Caco-2 (cell line): ENCODE measurements around the gene OR10J4. TPM values are rescaled to one million over a fixed set of nuclear protein-coding genes. Genes with fewer than 3 reads are reported as not detected.

Experiments used
- BruUV-seq: library from RNA; stranded (reverse); fragments of 400-500 nt; replicated peaks from 2 replicates; lab custom pipeline; 2021; lab: Mats Ljungman, UMichigan
- CTCF ChIA-PET: fragments of 300-600 bp; sonication (Branson Sonifier 250); formaldehyde crosslinking; loops from one replicate; lab custom pipeline; 2022; ENCODE audit warnings: antibody characterized with exemption; lab: Charles Lee
- POLR2A ChIA-PET: fragments of 300-600 bp; sonication (Branson Sonifier 250); formaldehyde crosslinking; loops from one replicate; lab custom pipeline; 2022; ENCODE audit warnings: antibody characterized with exemption; lab: Charles Lee
- DNase-seq, 2 experiments: peaks; one replicate each; pipeline versions ENCODE4 v3.0.0 to v3.0.0-alpha.2; 2020 to 2022
- H3K27me3 ChIP-seq: replicated peaks from 2 replicates; pipeline ENCODE4 v1.6.0; 2011; ENCODE audit warnings: low read length; ENCODE audit not compliant: control insufficient read depth, insufficient read depth
- H3K36me3 ChIP-seq: 2 replicates; pipeline ENCODE4 v1.5.1; 2011; ENCODE audit warnings: low read length; ENCODE audit not compliant: control insufficient read depth, insufficient read depth
- H3K4me1 ChIP-seq: fragments of 250-450 bp; sonication (Bioruptor Pico); 2 replicates; pipeline ENCODE4 v1.5.1; 2020; ENCODE audit warnings: mild to moderate bottlenecking
- H3K4me3 ChIP-seq: 2 replicates; pipeline ENCODE4 v1.5.1; 2011; ENCODE audit warnings: low read depth, mild to moderate bottlenecking, control low read depth, low read length
- H3K9me3 ChIP-seq: fragments of 250-450 bp; sonication (Bioruptor Pico); 2 replicates; pipeline ENCODE4 v1.5.1; 2020; ENCODE audit warnings: mild to moderate bottlenecking, moderate library complexity
- H3K27ac Mint-ChIP-seq: one replicate; pipeline ENCODE4 v1.8.0; 2022; ENCODE audit warnings: mixed read lengths; ENCODE audit not compliant: unreplicated experiment
- H3K27me3 Mint-ChIP-seq: one replicate; pipeline ENCODE4 v1.8.0; 2022; ENCODE audit warnings: mixed read lengths; ENCODE audit not compliant: insufficient read depth, unreplicated experiment
- H3K36me3 Mint-ChIP-seq: one replicate; pipeline ENCODE4 v1.8.0; 2022; ENCODE audit warnings: mild to moderate bottlenecking, mixed read lengths; ENCODE audit not compliant: insufficient read depth, unreplicated experiment
- H3K4me1 Mint-ChIP-seq: one replicate; pipeline ENCODE4 v1.8.0; 2022; ENCODE audit warnings: low read depth, mixed read lengths; ENCODE audit not compliant: unreplicated experiment
- H3K4me3 Mint-ChIP-seq: one replicate; pipeline ENCODE4 v1.8.0; 2022; ENCODE audit warnings: mild to moderate bottlenecking, moderate library complexity, mixed read lengths; ENCODE audit not compliant: unreplicated experiment
- H3K9me3 Mint-ChIP-seq: one replicate; pipeline ENCODE4 v1.8.0; 2022; ENCODE audit warnings: mixed read lengths; ENCODE audit not compliant: unreplicated experiment
- intact Hi-C: fragments of 100-400 bp; cut with micrococcal nuclease; formaldehyde crosslinking; loops from one replicate; pipeline ENCODE4 v1.10.0; 2022; ENCODE audit not compliant: unreplicated experiment
- total RNA-seq: library from RNA; stranded (reverse); gene quantifications from 2 replicates; pipeline ENCODE4 v1.2.3, GENCODE V29; 2022
- TF ChIP-seq, protein P1 (sequence below), 2 experiments: fragments of 200-600 bp in 1 of 2; IDR thresholded peaks; 1 replicate in 1 of 2; 2 replicates in 1 of 2; pipeline versions ENCODE4 v1.5.1 to v1.8.0; 2011 to 2022; ENCODE audit warnings: antibody characterized with exemption in 1 of 2, control low read depth in 1 of 2, inconsistent platforms in 1 of 2, low read depth in 1 of 2, low read length in 1 of 2, mild to moderate bottlenecking in 1 of 2, moderate library complexity in 1 of 2; ENCODE audit not compliant: insufficient read depth in 1 of 2, severe bottlenecking in 1 of 2, unreplicated experiment in 1 of 2

The OR10J4 gene
- total RNA-seq, 1 experiment from 2014 or later, result not detected

DNA sequence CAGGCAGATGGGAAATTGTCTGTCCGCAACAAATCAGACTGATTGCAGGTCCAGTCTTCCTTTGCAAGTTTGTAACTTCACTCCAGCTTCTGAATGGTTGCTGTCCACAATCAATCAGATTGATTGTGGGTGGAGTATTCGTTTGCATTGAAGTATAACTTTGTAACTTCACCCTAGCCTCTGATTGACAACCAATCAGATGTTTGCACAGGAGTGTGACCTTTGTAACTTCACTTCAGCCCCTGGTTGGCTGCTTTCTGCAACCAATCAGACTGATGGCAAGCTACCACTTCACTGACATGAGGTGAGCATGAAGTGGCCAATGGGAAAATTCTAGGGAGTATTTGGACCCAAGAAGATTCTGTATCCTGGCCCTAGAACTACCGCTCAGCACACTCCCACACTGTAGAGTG lies 33.2 kb downstream of the OR10J4 start:
- no peaks in the 10 kb centered on the region for H3K36me3 Mint-ChIP-seq
- no peaks in the 10 kb centered on the region for H3K4me1 Mint-ChIP-seq
- H3K4me3 ChIP-seq, result no peak overlapping the region
- POLR2A ChIA-PET, result no interaction called here
- intact Hi-C loops, result no loop called here
- CTCF ChIA-PET, result no interaction called here
- no TSS peak for BruUV-seq
- H3K27me3 ChIP-seq, result no peaks in the 10 kb centered on the region
- H3K27me3 Mint-ChIP-seq, result peaks cover 3% of the 10 kb centered on the region
- no peaks in the 10 kb centered on the region for H3K4me1 ChIP-seq
- peaks cover 34% of the 10 kb centered on the region for H3K9me3 Mint-ChIP-seq
- peaks cover 13% of the 10 kb centered on the region for H3K9me3 ChIP-seq
- H3K4me3 Mint-ChIP-seq, result no peak overlapping the region
- H3K27ac Mint-ChIP-seq, result no peak overlapping the region
- TF ChIP-seq, protein P1, sequence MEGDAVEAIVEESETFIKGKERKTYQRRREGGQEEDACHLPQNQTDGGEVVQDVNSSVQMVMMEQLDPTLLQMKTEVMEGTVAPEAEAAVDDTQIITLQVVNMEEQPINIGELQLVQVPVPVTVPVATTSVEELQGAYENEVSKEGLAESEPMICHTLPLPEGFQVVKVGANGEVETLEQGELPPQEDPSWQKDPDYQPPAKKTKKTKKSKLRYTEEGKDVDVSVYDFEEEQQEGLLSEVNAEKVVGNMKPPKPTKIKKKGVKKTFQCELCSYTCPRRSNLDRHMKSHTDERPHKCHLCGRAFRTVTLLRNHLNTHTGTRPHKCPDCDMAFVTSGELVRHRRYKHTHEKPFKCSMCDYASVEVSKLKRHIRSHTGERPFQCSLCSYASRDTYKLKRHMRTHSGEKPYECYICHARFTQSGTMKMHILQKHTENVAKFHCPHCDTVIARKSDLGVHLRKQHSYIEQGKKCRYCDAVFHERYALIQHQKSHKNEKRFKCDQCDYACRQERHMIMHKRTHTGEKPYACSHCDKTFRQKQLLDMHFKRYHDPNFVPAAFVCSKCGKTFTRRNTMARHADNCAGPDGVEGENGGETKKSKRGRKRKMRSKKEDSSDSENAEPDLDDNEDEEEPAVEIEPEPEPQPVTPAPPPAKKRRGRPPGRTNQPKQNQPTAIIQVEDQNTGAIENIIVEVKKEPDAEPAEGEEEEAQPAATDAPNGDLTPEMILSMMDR (IDR thresholded peaks at IDR 0.05; ENCODE audit: insufficient read depth in 1 of 2, low read depth in 1 of 2, low read length in 1 of 2, severe bottlenecking in 1 of 2, unreplicated experiment in 1 of 2), result no peak
- no peaks in the 10 kb centered on the region for H3K36me3 ChIP-seq
- no peak for DNase-seq

DNA sequence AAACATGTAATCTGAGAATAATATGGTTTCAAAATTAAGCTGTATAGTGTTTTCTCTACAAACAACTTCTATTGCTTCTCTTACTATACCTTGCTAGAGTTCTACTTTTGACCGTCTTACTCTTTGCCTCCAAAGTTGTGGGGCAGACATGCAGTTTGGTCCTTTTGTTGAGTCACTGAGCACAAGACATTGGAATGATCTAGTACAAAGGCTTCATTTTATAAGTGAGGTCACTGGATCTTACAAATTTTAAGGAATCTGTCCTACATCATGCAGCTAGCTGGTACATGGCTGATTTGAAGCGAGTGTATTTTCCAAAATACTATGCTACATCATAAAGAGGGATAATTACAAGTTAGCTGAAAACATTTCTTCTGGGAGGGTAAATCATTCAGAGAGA lies 36.3 kb downstream of the OR10J4 start:
- H3K36me3 ChIP-seq, result no peaks in the 10 kb centered on the region
- Mint-ChIP-seq H3K4me3 (no peak overlapping the region), H3K27ac (no peak overlapping the region), H3K4me1 (no peaks in the 10 kb centered on the region), H3K27me3 (peaks cover 6% of the 10 kb centered on the region), H3K9me3 (peaks cover 9% of the 10 kb centered on the region), H3K36me3 (no peaks in the 10 kb centered on the region)
- no peak overlapping the region for H3K4me3 ChIP-seq
- ChIA-PET POLR2A (no interaction called here), CTCF (no interaction called here)
- intact Hi-C loops, result no loop called here
- no peak for DNase-seq
- no TSS peak for BruUV-seq
- TF ChIP-seq, protein P1 (IDR thresholded peaks at IDR 0.05; ENCODE audit: insufficient read depth in 1 of 2, low read depth in 1 of 2, low read length in 1 of 2, severe bottlenecking in 1 of 2, unreplicated experiment in 1 of 2), result no peak
- H3K27me3 ChIP-seq, result no peaks in the 10 kb centered on the region
- H3K9me3 ChIP-seq, result no peaks in the 10 kb centered on the region
- no peaks in the 10 kb centered on the region for H3K4me1 ChIP-seq

DNA sequence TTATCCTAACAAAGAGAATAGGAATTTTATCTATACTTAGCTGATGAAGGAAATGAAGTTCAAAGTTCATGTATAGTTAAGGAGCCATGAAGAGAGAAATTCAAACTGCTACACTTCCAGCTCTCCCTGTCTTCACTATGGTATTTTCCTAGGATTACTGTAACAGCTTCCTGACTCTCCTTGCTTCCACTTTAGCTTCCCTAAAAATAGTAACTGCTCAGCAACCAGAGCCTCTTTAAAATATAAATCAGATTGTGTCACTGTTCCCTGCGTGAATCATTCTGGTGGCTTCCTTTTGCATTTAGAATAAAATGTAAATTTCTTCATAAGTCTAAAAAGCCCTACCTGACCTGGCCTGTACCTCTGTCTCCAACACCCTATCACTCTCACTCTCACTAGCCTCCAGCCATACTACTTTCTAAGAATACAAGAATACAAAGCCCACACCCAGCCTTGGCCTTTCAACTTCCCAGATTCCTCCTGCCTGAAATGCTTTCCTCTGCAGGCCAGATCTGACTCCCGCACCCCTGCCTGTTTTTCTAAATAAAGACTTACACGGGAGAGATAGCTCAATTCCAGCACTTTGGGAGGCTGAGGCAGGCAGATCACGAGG lies 38.0 kb downstream of the OR10J4 start:
- intact Hi-C loops, result no loop called here
- CTCF ChIA-PET, result no interaction called here
- no peak overlapping the region for H3K4me3 Mint-ChIP-seq

More for the DNA sequence above, 38.0 kb downstream of the OR10J4 start:
- Histone ChIP-seq H3K9me3 (no peaks in the 10 kb centered on the region), H3K36me3 (no peaks in the 10 kb centered on the region), H3K4me1 (no peaks in the 10 kb centered on the region), H3K4me3 (no peak overlapping the region), H3K27me3 (no peaks in the 10 kb centered on the region)
- Mint-ChIP-seq H3K9me3 (no peaks in the 10 kb centered on the region), H3K27ac (no peak overlapping the region), H3K36me3 (no peaks in the 10 kb centered on the region), H3K4me1 (no peaks in the 10 kb centered on the region), H3K27me3 (peaks cover 8% of the 10 kb centered on the region)
- POLR2A ChIA-PET, result no interaction called here
- no TSS peak for BruUV-seq
- no peak for DNase-seq
- TF ChIP-seq, protein P1 (IDR thresholded peaks at IDR 0.05; ENCODE audit: insufficient read depth in 1 of 2, low read depth in 1 of 2, low read length in 1 of 2, severe bottlenecking in 1 of 2, unreplicated experiment in 1 of 2), result no peak
